HL-60/S4 treated with phorbol 12-myristate 13-acetate at 8.2 ng/mL for 4 days and 3 days (cell line): ENCODE measurements around the gene CAMLG.
"Not testable (repeated sequence)": the region's sequence is repeated elsewhere in the genome, so short reads cannot be mapped to it uniquely, and the experiment has no call there.

Experiments used
- in situ Hi-C: fragments of 300-500 bp; cut with MboI; formaldehyde crosslinking; loops from 2 replicates; pipeline ENCODE4 v1.15.0; 2022; ENCODE audit warnings: low sequenced_read_pairs

The CAMLG gene

GRCh38 chr5:134738133-134738962 lies at the start of gene CAMLG:
CAMLG (plus strand) TSS chr5:134738548; CDS start chr5:134738621, 73 bp downstream.
- in situ Hi-C loops, result no loop called here

GRCh38 chr5:134690144-134690543 lies 48.2 kb upstream of the CAMLG start:
- in situ Hi-C loops, result not testable (repeated sequence)

GRCh38 chr5:134692722-134693121 lies 45.6 kb upstream of the CAMLG start:
- in situ Hi-C loops, result no loop called here

GRCh38 chr5:134708301-134708700 lies 30.0 kb upstream of the CAMLG start:
- in situ Hi-C loops, result no loop called here

GRCh38 chr5:134714120-134714519 lies 24.2 kb upstream of the CAMLG start:
- in situ Hi-C loops, result no loop called here

- in situ Hi-C loops, result no loop called here
Observed at GRCh38 chr5:134714541-134714940, 23.8 kb upstream of the CAMLG start.

GRCh38 chr5:134715466-134715865 lies 22.9 kb upstream of the CAMLG start:
- in situ Hi-C loops, result not testable (repeated sequence)

GRCh38 chr5:134724872-134725271 lies 13.5 kb upstream of the CAMLG start:
- in situ Hi-C loops, result no loop called here

GRCh38 chr5:134732819-134733218 lies 5.5 kb upstream of the CAMLG start:
- in situ Hi-C loops, result no loop called here

- in situ Hi-C loops, result no loop called here
Observed at GRCh38 chr5:134735243-134735642, 3.1 kb upstream of the CAMLG start.

- in situ Hi-C loops, result no loop called here
Observed at GRCh38 chr5:134736173-134736812, 2.1 kb upstream of the CAMLG start.

- in situ Hi-C loops, result no loop called here
Observed at GRCh38 chr5:134738963-134739661, 764 bp downstream of the CAMLG start.

- in situ Hi-C loops, result no loop called here
Observed at GRCh38 chr5:134741052-134741451, 2.7 kb downstream of the CAMLG start.

GRCh38 chr5:134742134-134742533 lies 3.8 kb downstream of the CAMLG start:
- in situ Hi-C loops, result no loop called here

- in situ Hi-C loops, result no loop called here
Observed at GRCh38 chr5:134749415-134749814, 11.1 kb downstream of the CAMLG start.

GRCh38 chr5:134758176-134758503 lies 19.8 kb downstream of the CAMLG start:
- in situ Hi-C loops, result no loop called here

- in situ Hi-C loops, result no loop called here
Observed at GRCh38 chr5:134758504-134759341, 20.4 kb downstream of the CAMLG start, which contains the start of gene DDX46. DDX46 (plus strand) TSS chr5:134758779; CDS start chr5:134758939, 160 bp downstream.

GRCh38 chr5:134767528-134768291 lies 29.4 kb downstream of the CAMLG start:
- in situ Hi-C loops, result not testable (repeated sequence)

GRCh38 chr5:134769206-134769605 lies 30.9 kb downstream of the CAMLG start:
- in situ Hi-C loops, result no loop called here
